Measurements from ENCODE around the gene PHF21B.

- no peak for TF ChIP-seq CTCF (IDR thresholded peaks at IDR 0.05)
- TF ChIP-seq POLR2A (IDR thresholded peaks at IDR 0.05), result no peak
- TF ChIP-seq POLR2AphosphoS5 (IDR thresholded peaks at IDR 0.05), result no peak
- TF ChIP-seq EP300 (IDR thresholded peaks at IDR 0.05), result no peak
Observed at GRCh38 chr22:44839061-44839460, 170.7 kb downstream of the PHF21B start.

Measured in suprapubic skin (tissue), 4 donors.